ENCODE data around the gene SEMA5A.

Gene SEMA5A

DNA sequence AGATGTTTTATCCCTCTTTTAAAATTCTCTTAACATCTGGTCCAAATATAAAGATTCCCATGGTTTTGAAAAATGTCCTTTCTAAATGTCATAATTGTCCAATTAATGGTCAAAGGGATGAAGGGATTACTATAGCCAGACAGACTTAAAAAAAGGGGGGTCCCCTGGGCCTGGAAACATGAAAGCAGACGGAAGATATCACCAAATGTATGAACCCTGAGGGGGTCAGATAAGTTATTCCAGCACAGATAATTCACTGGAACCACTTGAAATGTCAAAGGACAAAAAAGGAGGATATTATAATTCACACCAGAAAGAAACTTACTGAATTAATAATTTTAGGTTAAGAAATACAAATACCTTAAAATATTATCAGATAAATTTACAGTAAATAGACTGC is 155.8 kb downstream of the SEMA5A start:
- no peak for DNase-seq
- no peak overlapping the region for H4K91ac ChIP-seq (ENCODE audit: low read length)
- H2BK5ac ChIP-seq (ENCODE audit: low read depth, low read length, poor library complexity, severe bottlenecking), result no peak overlapping the region
- no peak overlapping the region for H2AK5ac ChIP-seq (ENCODE audit: low read length, severe bottlenecking)
- H3K27ac ChIP-seq (ENCODE audit: low read length, poor library complexity, severe bottlenecking), result no peak overlapping the region
- no peak overlapping the region for H3K4ac ChIP-seq (ENCODE audit: low read depth in 1 of 2, low read length in 2 of 2)
- no peak overlapping the region for H2BK12ac ChIP-seq (ENCODE audit: low read length in 2 of 2)
- H3K4me3 ChIP-seq (ENCODE audit: insufficient read depth in 1 of 2, low read depth in 1 of 2, low read length in 2 of 2), result no peak overlapping the region
- no peak overlapping the region for H3K14ac ChIP-seq (ENCODE audit: low read length in 2 of 2)
- H3K9ac ChIP-seq (ENCODE audit: low read length), result no peak overlapping the region
- H3K4me2 ChIP-seq (ENCODE audit: low read length, poor library complexity, severe bottlenecking), result no peak overlapping the region
- H2BK15ac ChIP-seq (ENCODE audit: low read depth, poor library complexity, severe bottlenecking), result no peak overlapping the region
- no peak overlapping the region for H3K23ac ChIP-seq (ENCODE audit: low read length in 2 of 2)
- H4K8ac ChIP-seq (ENCODE audit: low read length), result no peak overlapping the region
- no peak overlapping the region for H3K18ac ChIP-seq (ENCODE audit: low read depth in 1 of 2, low read length in 2 of 2)
- WGBS, result 75% methylated on average over 1 of the region's 1 CpG
- H3K4me1 ChIP-seq (ENCODE audit: control insufficient read depth, insufficient read depth, low read depth, low read length), result peaks cover 1% of the 10 kb centered on the region
- peaks cover 30% of the 10 kb centered on the region for H3K79me1 ChIP-seq (replicated peaks; ENCODE audit: low read length, poor library complexity, severe bottlenecking)
- no peaks in the 10 kb centered on the region for H3K36me3 ChIP-seq (ENCODE audit: control insufficient read depth in 1 of 2, insufficient read depth in 2 of 2, low read depth in 1 of 2, low read length in 2 of 2)
- H2AFZ ChIP-seq (ENCODE audit: low read depth, low read length), result no peak overlapping the region
- H2BK120ac ChIP-seq (ENCODE audit: low read depth, low read length), result no peak overlapping the region
- H3K27me3 ChIP-seq (ENCODE audit: control insufficient read depth in 1 of 2, insufficient read depth in 1 of 2, low read length in 2 of 2), result no peaks in the 10 kb centered on the region
- H3K9me3 ChIP-seq (ENCODE audit: control insufficient read depth, low read length), result no peaks in the 10 kb centered on the region

DNA sequence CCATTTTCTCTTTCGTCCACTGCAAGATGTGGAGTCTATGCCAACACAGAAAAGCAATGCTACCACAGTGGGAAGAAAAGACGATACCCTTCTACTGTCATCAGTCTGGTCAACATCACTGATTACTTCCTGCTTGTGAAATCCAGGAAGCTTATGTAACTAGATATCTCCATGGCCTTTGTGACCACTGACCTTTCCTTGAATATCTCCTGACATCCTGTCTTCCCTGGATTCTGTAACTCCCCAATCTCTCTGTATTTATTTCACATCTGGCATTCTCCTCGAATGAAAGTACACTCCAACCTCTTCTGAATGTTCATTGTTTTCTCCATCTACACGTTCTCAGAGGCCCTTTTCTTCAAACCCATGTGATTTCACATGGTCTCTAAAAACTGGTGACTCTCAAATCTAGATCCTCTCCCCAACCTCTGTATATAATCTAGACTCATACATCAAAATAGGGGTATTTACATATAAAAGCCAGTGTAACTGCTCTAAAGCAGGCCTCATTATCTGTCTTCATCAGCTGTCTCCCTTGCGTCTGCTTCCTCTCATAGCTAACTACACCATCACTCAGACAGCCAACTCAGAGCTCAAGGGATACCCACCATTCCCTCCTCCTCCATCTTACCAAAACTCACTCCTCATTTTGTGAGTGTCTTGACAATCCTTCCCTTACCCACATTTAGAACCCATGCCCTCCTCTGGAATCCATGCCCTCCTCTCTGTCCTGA is 156.8 kb downstream of the SEMA5A start:
- H3K4ac ChIP-seq (ENCODE audit: low read depth in 1 of 2, low read length in 2 of 2), result no peak overlapping the region
- H2AK5ac ChIP-seq (ENCODE audit: low read length, severe bottlenecking), result no peak overlapping the region
- H2BK12ac ChIP-seq (ENCODE audit: low read length in 2 of 2), result peak overlapping the region in 1 of 2 experiments; percentile 85
- H2BK15ac ChIP-seq (ENCODE audit: low read depth, poor library complexity, severe bottlenecking), result no peak overlapping the region
- peaks cover 1% of the 10 kb centered on the region for H3K4me1 ChIP-seq (ENCODE audit: control insufficient read depth, insufficient read depth, low read depth, low read length)
- 60% methylated on average over 5 of the region's 5 CpGs for WGBS
- peak overlapping the region; percentile 55 for H4K8ac ChIP-seq (ENCODE audit: low read length)
- H2AFZ ChIP-seq (ENCODE audit: low read depth, low read length), result no peak overlapping the region
- no peaks in the 10 kb centered on the region for H3K27me3 ChIP-seq (ENCODE audit: control insufficient read depth in 1 of 2, insufficient read depth in 1 of 2, low read length in 2 of 2)
- H2BK120ac ChIP-seq (ENCODE audit: low read depth, low read length), result no peak overlapping the region
- no peak overlapping the region for H3K23ac ChIP-seq (ENCODE audit: low read length in 2 of 2)
- no peak overlapping the region for H3K9ac ChIP-seq (ENCODE audit: low read length)
- H3K36me3 ChIP-seq (ENCODE audit: control insufficient read depth in 1 of 2, insufficient read depth in 2 of 2, low read depth in 1 of 2, low read length in 2 of 2), result no peaks in the 10 kb centered on the region
- H3K79me1 ChIP-seq (replicated peaks; ENCODE audit: low read length, poor library complexity, severe bottlenecking), result peaks cover 30% of the 10 kb centered on the region
- no peak overlapping the region for H3K27ac ChIP-seq (ENCODE audit: low read length, poor library complexity, severe bottlenecking)
- no peak overlapping the region for H2BK5ac ChIP-seq (ENCODE audit: low read depth, low read length, poor library complexity, severe bottlenecking)
- no peak overlapping the region for H3K4me3 ChIP-seq (ENCODE audit: insufficient read depth in 1 of 2, low read depth in 1 of 2, low read length in 2 of 2)
- H3K14ac ChIP-seq (ENCODE audit: low read length in 2 of 2), result no peak overlapping the region
- no peak overlapping the region for H4K91ac ChIP-seq (ENCODE audit: low read length)
- no peaks in the 10 kb centered on the region for H3K9me3 ChIP-seq (ENCODE audit: control insufficient read depth, low read length)
- H3K4me2 ChIP-seq (ENCODE audit: low read length, poor library complexity, severe bottlenecking), result no peak overlapping the region
- peak overlapping the region; percentile 37 to 59 for H3K18ac ChIP-seq (ENCODE audit: low read depth in 1 of 2, low read length in 2 of 2)
- no peak for DNase-seq

DNA sequence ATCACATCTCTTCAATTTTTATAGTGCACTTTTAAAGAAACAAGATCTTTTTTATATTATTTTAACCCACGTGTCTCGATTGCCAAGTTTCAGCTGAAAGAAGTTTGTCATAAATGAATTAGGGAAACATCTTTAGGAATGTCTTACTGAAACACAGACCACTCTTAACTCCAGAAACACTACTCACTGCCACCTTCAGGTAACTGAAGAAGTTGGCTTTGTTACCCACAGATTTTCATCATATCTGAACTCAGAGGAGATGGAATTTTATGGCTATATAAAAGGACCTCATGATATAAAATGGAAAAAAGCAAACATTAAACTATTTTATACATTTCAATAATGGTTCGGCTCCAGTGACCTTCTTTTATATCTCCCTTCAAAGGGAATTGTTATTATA is 158.0 kb downstream of the SEMA5A start:
- H3K4me1 ChIP-seq (ENCODE audit: control insufficient read depth, insufficient read depth, low read depth, low read length), result peaks cover 1% of the 10 kb centered on the region
- WGBS, result 93% methylated on average over 3 of the region's 3 CpGs
- H3K4ac ChIP-seq (ENCODE audit: low read depth in 1 of 2, low read length in 2 of 2), result no peak overlapping the region
- no peaks in the 10 kb centered on the region for H3K36me3 ChIP-seq (ENCODE audit: control insufficient read depth in 1 of 2, insufficient read depth in 2 of 2, low read depth in 1 of 2, low read length in 2 of 2)
- no peak overlapping the region for H3K4me3 ChIP-seq (ENCODE audit: insufficient read depth in 1 of 2, low read depth in 1 of 2, low read length in 2 of 2)
- no peak overlapping the region for H2BK120ac ChIP-seq (ENCODE audit: low read depth, low read length)
- H2AK5ac ChIP-seq (ENCODE audit: low read length, severe bottlenecking), result no peak overlapping the region
- no peaks in the 10 kb centered on the region for H3K9me3 ChIP-seq (ENCODE audit: control insufficient read depth, low read length)
- no peak overlapping the region for H3K23ac ChIP-seq (ENCODE audit: low read length in 2 of 2)
- H3K14ac ChIP-seq (ENCODE audit: low read length in 2 of 2), result no peak overlapping the region
- no peak overlapping the region for H4K91ac ChIP-seq (ENCODE audit: low read length)
- no peak for DNase-seq
- H3K79me1 ChIP-seq (replicated peaks; ENCODE audit: low read length, poor library complexity, severe bottlenecking), result peaks cover 30% of the 10 kb centered on the region
- H3K4me2 ChIP-seq (ENCODE audit: low read length, poor library complexity, severe bottlenecking), result no peak overlapping the region
- H2AFZ ChIP-seq (ENCODE audit: low read depth, low read length), result no peak overlapping the region
- no peak overlapping the region for H2BK5ac ChIP-seq (ENCODE audit: low read depth, low read length, poor library complexity, severe bottlenecking)
- no peak overlapping the region for H3K9ac ChIP-seq (ENCODE audit: low read length)
- H2BK15ac ChIP-seq (ENCODE audit: low read depth, poor library complexity, severe bottlenecking), result no peak overlapping the region
- no peak overlapping the region for H4K8ac ChIP-seq (ENCODE audit: low read length)
- H3K27ac ChIP-seq (ENCODE audit: low read length, poor library complexity, severe bottlenecking), result no peak overlapping the region
- H3K18ac ChIP-seq (ENCODE audit: low read depth in 1 of 2, low read length in 2 of 2), result no peak overlapping the region
- no peak overlapping the region for H2BK12ac ChIP-seq (ENCODE audit: low read length in 2 of 2)
- H3K27me3 ChIP-seq (ENCODE audit: control insufficient read depth in 1 of 2, insufficient read depth in 1 of 2, low read length in 2 of 2), result no peaks in the 10 kb centered on the region

DNA sequence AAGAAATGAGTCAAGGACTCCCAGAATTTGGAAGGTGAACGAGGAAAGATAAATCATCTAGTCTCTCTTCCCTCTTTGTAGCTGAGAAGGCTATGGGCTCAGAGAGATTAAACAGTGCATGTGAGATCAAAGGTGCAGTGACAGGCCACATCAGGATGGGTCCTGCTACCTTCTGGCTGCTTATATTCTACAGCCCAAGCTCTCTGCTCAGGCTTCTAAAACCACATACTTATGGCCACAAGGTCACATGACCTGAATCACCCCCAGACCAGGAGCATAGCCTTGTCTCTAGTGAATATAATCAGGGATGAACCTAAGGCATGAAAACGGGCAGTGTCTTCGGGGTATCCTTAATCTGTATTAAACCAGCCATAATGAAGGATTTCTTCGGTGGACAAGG is 158.9 kb downstream of the SEMA5A start:
- no peak for DNase-seq
- no peak overlapping the region for H2BK15ac ChIP-seq (ENCODE audit: low read depth, poor library complexity, severe bottlenecking)
- H3K4me1 ChIP-seq (ENCODE audit: control insufficient read depth, insufficient read depth, low read depth, low read length), result peaks cover 1% of the 10 kb centered on the region
- no peaks in the 10 kb centered on the region for H3K36me3 ChIP-seq (ENCODE audit: control insufficient read depth in 1 of 2, insufficient read depth in 2 of 2, low read depth in 1 of 2, low read length in 2 of 2)
- no peak overlapping the region for H2AK5ac ChIP-seq (ENCODE audit: low read length, severe bottlenecking)
- H3K9ac ChIP-seq (ENCODE audit: low read length), result no peak overlapping the region
- no peak overlapping the region for H4K8ac ChIP-seq (ENCODE audit: low read length)
- H3K4me3 ChIP-seq (ENCODE audit: insufficient read depth in 1 of 2, low read depth in 1 of 2, low read length in 2 of 2), result no peak overlapping the region
- no peak overlapping the region for H2BK120ac ChIP-seq (ENCODE audit: low read depth, low read length)
- H2BK12ac ChIP-seq (ENCODE audit: low read length in 2 of 2), result no peak overlapping the region
- peaks cover 35% of the 10 kb centered on the region for H3K79me1 ChIP-seq (replicated peaks; ENCODE audit: low read length, poor library complexity, severe bottlenecking)
- no peaks in the 10 kb centered on the region for H3K9me3 ChIP-seq (ENCODE audit: control insufficient read depth, low read length)
- no peak overlapping the region for H3K4ac ChIP-seq (ENCODE audit: low read depth in 1 of 2, low read length in 2 of 2)
- H3K23ac ChIP-seq (ENCODE audit: low read length in 2 of 2), result no peak overlapping the region
- no peak overlapping the region for H3K14ac ChIP-seq (ENCODE audit: low read length in 2 of 2)
- H3K27me3 ChIP-seq (ENCODE audit: control insufficient read depth in 1 of 2, insufficient read depth in 1 of 2, low read length in 2 of 2), result no peaks in the 10 kb centered on the region
- no peak overlapping the region for H3K4me2 ChIP-seq (ENCODE audit: low read length, poor library complexity, severe bottlenecking)
- no peak overlapping the region for H3K27ac ChIP-seq (ENCODE audit: low read length, poor library complexity, severe bottlenecking)
- H3K18ac ChIP-seq (ENCODE audit: low read depth in 1 of 2, low read length in 2 of 2), result no peak overlapping the region
- H4K91ac ChIP-seq (ENCODE audit: low read length), result no peak overlapping the region
- no peak overlapping the region for H2BK5ac ChIP-seq (ENCODE audit: low read depth, low read length, poor library complexity, severe bottlenecking)
- no peak overlapping the region for H2AFZ ChIP-seq (ENCODE audit: low read depth, low read length)
- WGBS, result 96% methylated on average over 4 of the region's 4 CpGs

Measured in mesenchymal stem cell (in vitro differentiated cells and primary cell).